ENCODE results near the gene RAB27A. TPM values are rescaled to one million over a fixed set of nuclear protein-coding genes. Genes with fewer than 3 reads are reported as not detected.

The RAB27A gene
- total RNA-seq, 4 donors from 2014 or later = 16.9 to 29.7 (median 21.4) TPM

DNA sequence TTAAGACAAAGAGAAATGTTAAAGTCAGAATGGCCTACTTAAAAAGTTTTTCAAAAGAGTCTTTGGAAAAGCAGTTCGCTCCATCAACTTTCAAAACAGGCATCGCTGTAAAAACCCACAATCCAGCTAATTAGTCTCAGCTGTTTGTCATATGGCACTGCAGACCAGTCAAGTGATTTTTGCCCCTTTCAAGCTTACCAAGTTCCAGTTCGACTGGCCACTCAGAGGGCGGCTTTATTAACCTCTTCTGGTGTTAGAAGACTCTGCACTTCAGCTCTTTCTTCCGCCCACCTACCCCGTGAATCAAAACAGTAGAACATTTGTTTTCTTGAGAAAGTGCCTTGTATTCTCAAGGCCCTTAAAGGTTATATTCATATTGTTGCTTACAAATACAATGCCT lies 19.3 kb downstream of the RAB27A start:
- TF ChIP-seq, protein P1, sequence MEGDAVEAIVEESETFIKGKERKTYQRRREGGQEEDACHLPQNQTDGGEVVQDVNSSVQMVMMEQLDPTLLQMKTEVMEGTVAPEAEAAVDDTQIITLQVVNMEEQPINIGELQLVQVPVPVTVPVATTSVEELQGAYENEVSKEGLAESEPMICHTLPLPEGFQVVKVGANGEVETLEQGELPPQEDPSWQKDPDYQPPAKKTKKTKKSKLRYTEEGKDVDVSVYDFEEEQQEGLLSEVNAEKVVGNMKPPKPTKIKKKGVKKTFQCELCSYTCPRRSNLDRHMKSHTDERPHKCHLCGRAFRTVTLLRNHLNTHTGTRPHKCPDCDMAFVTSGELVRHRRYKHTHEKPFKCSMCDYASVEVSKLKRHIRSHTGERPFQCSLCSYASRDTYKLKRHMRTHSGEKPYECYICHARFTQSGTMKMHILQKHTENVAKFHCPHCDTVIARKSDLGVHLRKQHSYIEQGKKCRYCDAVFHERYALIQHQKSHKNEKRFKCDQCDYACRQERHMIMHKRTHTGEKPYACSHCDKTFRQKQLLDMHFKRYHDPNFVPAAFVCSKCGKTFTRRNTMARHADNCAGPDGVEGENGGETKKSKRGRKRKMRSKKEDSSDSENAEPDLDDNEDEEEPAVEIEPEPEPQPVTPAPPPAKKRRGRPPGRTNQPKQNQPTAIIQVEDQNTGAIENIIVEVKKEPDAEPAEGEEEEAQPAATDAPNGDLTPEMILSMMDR (IDR thresholded peaks at IDR 0.05) = no peak
- TF ChIP-seq POLR2A (IDR thresholded peaks at IDR 0.05) (no peak), POLR2AphosphoS5 (IDR thresholded peaks at IDR 0.05) (no peak), EP300 (IDR thresholded peaks at IDR 0.05) (no peak)
- ATAC-seq = no peak

DNA sequence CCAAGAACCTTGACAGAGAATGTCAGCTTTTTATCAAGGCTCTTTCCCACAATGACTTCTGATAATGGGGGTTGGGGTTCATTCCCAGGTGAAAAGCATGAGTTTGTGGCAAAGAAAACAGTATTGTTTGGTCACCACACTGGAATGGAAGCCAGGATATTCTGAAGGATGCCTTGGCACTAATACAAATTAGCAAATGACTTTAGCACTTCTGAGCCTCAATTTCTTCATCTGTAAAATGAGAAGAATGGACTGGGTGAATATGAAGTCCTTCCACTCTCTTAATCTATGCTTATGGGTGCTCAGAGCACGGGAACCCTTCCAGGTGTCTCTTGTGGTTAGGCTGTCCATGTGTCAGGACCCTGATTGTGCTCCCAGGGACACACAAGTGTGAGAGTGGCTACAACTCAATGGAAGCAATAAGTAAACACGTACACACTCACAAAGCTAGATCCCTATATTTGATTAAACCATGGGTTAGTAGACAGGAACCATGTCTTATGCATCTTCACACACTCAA lies 21.4 kb downstream of the RAB27A start:
- 71 to 100% methylated on average over 1 of the region's 2 CpGs for WGBS, 2 donors (ENCODE audit: low coverage in 1 of 2)
- Histone ChIP-seq H3K27me3 (no peaks in the 10 kb centered on the region), H3K36me3 (peaks cover 0 to 14% of the 10 kb centered on the region in 2 donors), H3K9me3 (no peaks in the 10 kb centered on the region), H3K4me3 (no peak overlapping the region), H3K4me1 (peaks cover 0 to 5% (median 0%) of the 10 kb centered on the region in 3 donors), H3K27ac (no peak overlapping the region)
- no peak for ATAC-seq
- TF ChIP-seq, protein P1 (IDR thresholded peaks at IDR 0.05) = no peak
- no peak for TF ChIP-seq POLR2AphosphoS5 (IDR thresholded peaks at IDR 0.05)
- TF ChIP-seq EP300 (IDR thresholded peaks at IDR 0.05) = no peak
- TF ChIP-seq POLR2A (IDR thresholded peaks at IDR 0.05) = no peak

More for the DNA sequence above, 19.3 kb downstream of the RAB27A start:
- Histone ChIP-seq H3K4me1 (peaks cover 0 to 5% (median 0%) of the 10 kb centered on the region in 3 donors), H3K27ac (no peak overlapping the region), H3K36me3 (peaks cover 0 to 9% of the 10 kb centered on the region in 2 donors), H3K27me3 (no peaks in the 10 kb centered on the region), H3K9me3 (no peaks in the 10 kb centered on the region), H3K4me3 (no peak overlapping the region)
- 78 to 85% methylated on average over 5 to 6 of the region's 6 CpGs for WGBS, 2 donors (ENCODE audit: low coverage in 1 of 2)

DNA sequence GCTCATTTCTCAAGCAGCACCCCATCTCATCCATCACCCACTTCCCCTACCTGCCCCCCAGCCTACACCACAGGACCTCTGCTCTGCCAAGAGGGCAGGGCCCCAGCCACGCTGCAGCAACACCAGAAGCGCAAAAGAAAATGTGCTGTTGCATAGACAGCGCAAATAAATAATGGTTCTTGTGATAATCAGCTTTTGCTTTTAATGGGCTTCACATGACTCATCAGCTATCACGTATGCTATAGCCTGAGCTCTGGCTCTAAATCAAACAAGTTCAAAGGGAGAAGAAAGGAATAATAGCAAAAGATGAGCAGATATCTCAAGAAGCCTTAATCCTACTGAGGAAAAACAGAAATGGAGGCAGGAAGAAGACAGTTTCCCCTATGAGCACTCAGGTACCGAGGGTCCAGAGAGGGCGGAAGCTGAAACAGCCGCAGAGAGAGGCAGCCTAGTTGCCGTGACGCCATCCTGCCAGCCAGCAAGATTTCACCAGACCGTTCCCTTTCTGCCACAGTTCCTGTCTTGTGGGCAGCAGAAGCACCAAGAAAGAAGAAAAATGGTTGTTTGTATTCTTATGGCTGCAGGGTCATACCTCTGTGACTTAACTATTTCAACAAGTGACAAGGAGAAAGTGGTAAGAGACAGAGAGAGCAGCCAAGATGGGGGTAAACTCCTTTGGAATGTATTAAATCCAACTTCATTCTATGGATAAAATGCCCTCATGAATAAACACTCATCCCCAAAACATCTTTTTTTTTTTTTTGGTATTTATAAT lies 22.0 kb downstream of the RAB27A start:
- H3K27ac ChIP-seq = no peak overlapping the region
- TF ChIP-seq EP300 (IDR thresholded peaks at IDR 0.05) (no peak), POLR2AphosphoS5 (IDR thresholded peaks at IDR 0.05) (no peak), POLR2A (IDR thresholded peaks at IDR 0.05) (no peak)
- TF ChIP-seq, protein P1 (IDR thresholded peaks at IDR 0.05) = no peak
- H3K4me1 ChIP-seq = peaks cover 0 to 5% (median 0%) of the 10 kb centered on the region in 3 donors
- H3K4me3 ChIP-seq = no peak overlapping the region
- no peaks in the 10 kb centered on the region for H3K9me3 ChIP-seq
- WGBS, 2 donors (ENCODE audit: low coverage in 1 of 2) = 51 to 55% methylated on average over 5 to 10 of the region's 10 CpGs
- ATAC-seq = peak; percentile 53
- H3K27me3 ChIP-seq = no peaks in the 10 kb centered on the region
- H3K36me3 ChIP-seq = peaks cover 0 to 14% of the 10 kb centered on the region in 2 donors

DNA sequence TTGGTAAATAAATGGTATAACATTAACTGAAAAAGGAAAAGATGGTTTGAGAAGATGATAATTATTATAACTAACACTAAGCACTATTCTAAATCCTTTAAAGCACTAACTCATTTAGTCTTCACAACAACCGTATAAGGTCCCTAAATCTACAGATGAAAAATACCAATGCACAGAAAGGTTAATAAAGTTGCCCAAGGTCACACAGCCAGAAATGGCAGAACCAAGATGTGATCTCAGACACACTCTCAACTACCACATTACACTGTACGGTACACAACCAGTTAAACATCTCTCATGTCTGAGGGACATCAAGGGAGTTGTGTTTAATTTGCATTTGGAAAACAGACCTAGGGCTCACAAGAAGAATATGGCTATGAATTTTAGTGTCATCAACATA lies 23.1 kb downstream of the RAB27A start:
- H3K9me3 ChIP-seq = no peaks in the 10 kb centered on the region
- H3K4me3 ChIP-seq = no peak overlapping the region
- 79 to 91% methylated on average over 2 of the region's 2 CpGs for WGBS, 2 donors (ENCODE audit: low coverage in 1 of 2)
- no peak overlapping the region for H3K27ac ChIP-seq
- no peaks in the 10 kb centered on the region for H3K27me3 ChIP-seq
- H3K4me1 ChIP-seq = peaks cover 0 to 5% (median 0%) of the 10 kb centered on the region in 3 donors
- TF ChIP-seq, protein P1 (IDR thresholded peaks at IDR 0.05) = no peak
- no peak for TF ChIP-seq POLR2AphosphoS5 (IDR thresholded peaks at IDR 0.05)
- no peak for TF ChIP-seq EP300 (IDR thresholded peaks at IDR 0.05)
- TF ChIP-seq POLR2A (IDR thresholded peaks at IDR 0.05) = no peak
- H3K36me3 ChIP-seq = peaks cover 0 to 14% of the 10 kb centered on the region in 2 donors
- no peak for ATAC-seq

Data from gastroesophageal sphincter (tissue), 4 donors.